H1 (cell line): ENCODE results near the gene TANC1. TPM values are rescaled to one million over a fixed set of nuclear protein-coding genes. Genes with fewer than 3 reads are reported as not detected.

Source experiments
- CTCF ChIA-PET: fragments of 300-600 bp; sonication (Branson Sonifier 250); formaldehyde crosslinking; loops from one replicate; lab custom pipeline; 2021; ENCODE audit not compliant: partially characterized antibody; lab: Charles Lee
- POLR2A ChIA-PET: fragments of 300-600 bp; sonication (Branson Sonifier 250); formaldehyde crosslinking; loops from one replicate; lab custom pipeline; 2021; ENCODE audit warnings: inconsistent platforms; ENCODE audit not compliant: partially characterized antibody; lab: Charles Lee
- DNase-seq, 2 experiments: peaks; one replicate each; pipeline versions ENCODE4 v3.0.0 to v3.0.0-alpha.2; 2010 to 2022; ENCODE audit warnings: low spot score in 2 of 2, low read depth in 1 of 2, mixed read lengths in 1 of 2
- FAIRE-seq: peaks from 2 replicates; lab custom pipeline; 2011; peaks lifted over from hg19 to GRCh38; lab: Jason Lieb, UNC
- H2AFZ ChIP-seq: 2 replicates; pipeline ENCODE4 v1.8.1; 2012; ENCODE audit warnings: low read length, inconsistent platforms
- H2AK5ac ChIP-seq: 2 replicates; pipeline ENCODE4 v1.6.1; 2013; ENCODE audit warnings: low read depth, low read length
- H2BK120ac ChIP-seq: replicated peaks from 2 replicates; pipeline ENCODE3; 2013; ENCODE audit warnings: low read depth, low read length, inconsistent platforms
- H2BK12ac ChIP-seq: 2 replicates; pipeline ENCODE4 v1.6.1; 2013; ENCODE audit warnings: low read depth, low read length
- H2BK15ac ChIP-seq: 2 replicates; pipeline ENCODE4 v1.6.1; 2013; ENCODE audit warnings: low read length
- H2BK20ac ChIP-seq: 2 replicates; pipeline ENCODE4 v1.6.1; 2013; ENCODE audit warnings: low read length
- H2BK5ac ChIP-seq: 2 replicates; pipeline ENCODE4 v1.6.1; 2013; ENCODE audit warnings: low read depth, low read length
- H3K14ac ChIP-seq: 2 replicates; pipeline ENCODE4 v1.6.1; 2013; ENCODE audit warnings: inconsistent platforms; ENCODE audit not compliant: insufficient read length
- H3K18ac ChIP-seq: 2 replicates; pipeline ENCODE4 v1.6.1; 2013; ENCODE audit warnings: low read length; ENCODE audit errors: extremely low read depth
- H3K23ac ChIP-seq: 2 replicates; pipeline ENCODE4 v1.6.1; 2013; ENCODE audit warnings: inconsistent platforms; ENCODE audit not compliant: insufficient read length
- H3K23me2 ChIP-seq: 2 replicates; pipeline ENCODE4 v1.6.1; 2013; ENCODE audit warnings: low read depth, low read length
- H3K27ac ChIP-seq: 2 replicates; pipeline ENCODE4 v1.6.1; 2011; ENCODE audit warnings: low read depth, low read length, inconsistent platforms
- H3K27me3 ChIP-seq, 4 experiments: replicated peaks in 1 of 4; 1 replicate in 1 of 4; 2 replicates in 3 of 4; pipeline versions ENCODE4 v1.6.1 to v1.8.1; 2011 to 2013; ENCODE audit warnings: low read length in 3 of 4, mild to moderate bottlenecking in 3 of 4, inconsistent platforms in 2 of 4, mixed read lengths in 2 of 4, moderate library complexity in 1 of 4; ENCODE audit not compliant: control insufficient read depth in 3 of 4, insufficient read depth in 3 of 4; ENCODE audit errors: extremely low read depth in 1 of 4
- H3K36me3 ChIP-seq, 4 experiments: 2 replicates each; pipeline versions ENCODE4 v1.6.1 to v1.8.1; 2011 to 2013; ENCODE audit warnings: mild to moderate bottlenecking in 4 of 4, low read length in 3 of 4, moderate library complexity in 2 of 4, control low read depth in 1 of 4, inconsistent platforms in 1 of 4; ENCODE audit not compliant: insufficient read depth in 4 of 4, control insufficient read depth in 2 of 4
- H3K4ac ChIP-seq: replicated peaks from 2 replicates; pipeline ENCODE3; 2013; ENCODE audit warnings: low read length, low read depth, mixed read lengths, inconsistent platforms; ENCODE audit not compliant: insufficient read length
- H3K4me1 ChIP-seq, 4 experiments: replicated peaks in 1 of 4; 1 replicate in 1 of 4; 2 replicates in 3 of 4; pipeline versions ENCODE4 v1.6.1 to v1.8.1; 2011 to 2013; ENCODE audit warnings: low read length in 3 of 4, inconsistent platforms in 2 of 4, mixed read lengths in 1 of 4; ENCODE audit not compliant: insufficient read depth in 4 of 4, control insufficient read depth in 3 of 4
- H3K4me2 ChIP-seq, 2 experiments: 2 replicates each; pipeline versions ENCODE4 v1.6.1 to v1.8.1; 2011 to 2013; ENCODE audit warnings: low read depth in 2 of 2, low read length in 2 of 2, control low read depth in 1 of 2, inconsistent platforms in 1 of 2, mild to moderate bottlenecking in 1 of 2; ENCODE audit not compliant: insufficient read depth in 1 of 2
- H3K4me3 ChIP-seq, 4 experiments: fragments of 200-600, 300-600 bp in 1 of 4; sonication (generic), shearing (Covaris generic), sonication (Bioruptor Twin) in 1 of 4; 2 replicates each; pipeline versions ENCODE4 v1.5.1 to v1.8.1; 2011 to 2016; ENCODE audit warnings: low read length in 4 of 4, low read depth in 3 of 4, control low read depth in 2 of 4, inconsistent platforms in 2 of 4, mild to moderate bottlenecking in 2 of 4, mixed read lengths in 1 of 4, moderate library complexity in 1 of 4; ENCODE audit not compliant: insufficient read depth in 2 of 4; ENCODE audit errors: extremely low read depth in 1 of 4
- H3K56ac ChIP-seq: replicated peaks from 2 replicates; pipeline ENCODE3; 2013; ENCODE audit warnings: low read depth, mild to moderate bottlenecking, mixed read lengths, low read length, inconsistent platforms; ENCODE audit not compliant: insufficient read length
- H3K79me1 ChIP-seq: 2 replicates; pipeline ENCODE4 v1.6.1; 2013; ENCODE audit warnings: low read depth, low read length, control low read depth
- H3K79me2 ChIP-seq, 2 experiments: 2 replicates each; pipeline versions ENCODE4 v1.6.1 to v1.8.1; 2012 to 2013; ENCODE audit warnings: low read length in 2 of 2, mild to moderate bottlenecking in 2 of 2, inconsistent platforms in 1 of 2; ENCODE audit not compliant: insufficient read depth in 2 of 2, control insufficient read depth in 1 of 2
- H3K9ac ChIP-seq, 4 experiments: replicated peaks in 1 of 4; 1 replicate in 1 of 4; 2 replicates in 3 of 4; pipeline versions ENCODE4 v1.6.1 to v1.8.1; 2011 to 2013; ENCODE audit warnings: low read depth in 3 of 4, low read length in 3 of 4, control low read depth in 2 of 4, mild to moderate bottlenecking in 2 of 4, moderate library complexity in 2 of 4, inconsistent platforms in 1 of 4; ENCODE audit errors: extremely low read depth in 1 of 4
- H3K9me3 ChIP-seq, 2 experiments: 2 replicates each; pipeline versions ENCODE4 v1.6.1 to v1.8.1; 2012 to 2013; ENCODE audit warnings: mild to moderate bottlenecking in 2 of 2, moderate library complexity in 2 of 2, control low read depth in 1 of 2, inconsistent platforms in 1 of 2, low read depth in 1 of 2, low read length in 1 of 2, mixed read lengths in 1 of 2; ENCODE audit not compliant: insufficient read depth in 2 of 2
- H4K20me1 ChIP-seq, 2 experiments: replicated peaks in 1 of 2; 2 replicates each; pipeline versions ENCODE3 to v1.8.1; 2011 to 2013; ENCODE audit warnings: inconsistent platforms in 2 of 2, low read length in 2 of 2, mild to moderate bottlenecking in 1 of 2; ENCODE audit not compliant: insufficient read depth in 2 of 2, control insufficient read depth in 1 of 2
- H4K5ac ChIP-seq: 2 replicates; pipeline ENCODE4 v1.6.1; 2013; ENCODE audit warnings: low read length, low read depth, mixed read lengths, inconsistent platforms; ENCODE audit not compliant: insufficient read length
- H4K8ac ChIP-seq: 2 replicates; pipeline ENCODE4 v1.8.0; 2013; ENCODE audit warnings: mild to moderate bottlenecking, moderate library complexity, low read length, inconsistent platforms; ENCODE audit not compliant: insufficient read depth; ENCODE audit errors: extremely low read depth
- H4K91ac ChIP-seq: replicated peaks from 2 replicates; pipeline ENCODE3; 2013; ENCODE audit warnings: low read length, mixed read lengths, inconsistent platforms; ENCODE audit not compliant: insufficient read length
- BCL11A ChIP-seq, 2 experiments: IDR thresholded peaks; one replicate each; pipeline ENCODE4 v1.6.1; 2011; ENCODE audit warnings: low read depth in 2 of 2, low read length in 2 of 2, mild to moderate bottlenecking in 2 of 2
- BRCA1 ChIP-seq: IDR thresholded peaks from 2 replicates; pipeline ENCODE4 v1.6.1; 2012; ENCODE audit warnings: low read depth, low read length, improper control_type of control experiment
- GABPA ChIP-seq: IDR thresholded peaks from 2 replicates; pipeline ENCODE4 v1.6.1; 2011; ENCODE audit warnings: mild to moderate bottlenecking, low read length, moderate library complexity, borderline replicate concordance; ENCODE audit not compliant: insufficient read depth
- NANOG ChIP-seq: IDR thresholded peaks from 2 replicates; pipeline ENCODE4 v1.6.1; 2011; ENCODE audit warnings: low read length, low read depth, mild to moderate bottlenecking, inconsistent platforms; ENCODE audit not compliant: insufficient read depth, poor library complexity, severe bottlenecking
- POLR2AphosphoS5 ChIP-seq: IDR thresholded peaks from 2 replicates; pipeline ENCODE4 v1.6.1; 2011; ENCODE audit warnings: low read depth, low read length
- RAD21 ChIP-seq, 2 experiments: IDR thresholded peaks in 1 of 2; conservative IDR thresholded peaks in 1 of 2; 2 replicates each; pipeline ENCODE4 v1.6.1; 2011; ENCODE audit warnings: low read depth in 2 of 2, low read length in 2 of 2, improper control_type of control experiment in 1 of 2, inconsistent platforms in 1 of 2, mild to moderate bottlenecking in 1 of 2, moderate library complexity in 1 of 2
- TAF1 ChIP-seq: IDR thresholded peaks from 2 replicates; pipeline ENCODE4 v1.6.1; 2011; ENCODE audit warnings: mild to moderate bottlenecking, low read depth, low read length
- WGBS, 2 experiments: shearing (Covaris generic) in 1 of 2; methylation state at CpG; one replicate each; pipeline versions ENCODE4 v1.1.6 to v1.1.7; 2013 to 2015; ENCODE audit warnings: low lambda C conversion rate in 2 of 2, mixed read lengths in 2 of 2, inconsistent platforms in 1 of 2, low coverage in 1 of 2, missing lambda C conversion rate in 1 of 2; ENCODE audit not compliant: insufficient replicate concordance in 2 of 2, insufficient coverage in 1 of 2, insufficient read length in 1 of 2; ENCODE audit errors: extremely low coverage in 1 of 2, missing lambda C conversion rate in 1 of 2; 5-methylcytosine and 5-hydroxymethylcytosine counted together
- polyA plus RNA-seq, 7 experiments: library from polyadenylated mRNA; depleted of rRNA in 3 of 7; stranded (reverse) in 5 of 7; unstranded in 2 of 7; fragments of >200 nt in 5 of 7; fragments of 200-250 nt in 2 of 7; gene quantifications; 1 replicate in 5 of 7; 2 replicates in 1 of 7; 4 replicates in 1 of 7; pipeline versions ENCODE4 v1.2.1 to v1.2.3, GENCODE V29; 2011 to 2013; ENCODE audit warnings: missing spikeins in 2 of 7, mixed read lengths in 2 of 7
- total RNA-seq: library from RNA; stranded (reverse); fragmentation: NEBNext Ultra II Directional; extraction: Animal tissue kit (Norgen Biotek cat#: 25700); gene quantifications from 2 replicates; pipeline ENCODE4 v1.2.1, GENCODE V29; 2021

Gene TANC1
- total and polyA plus RNA-seq, 2 of the 8 experiments (the other 6 are each of a cell fraction or from before 2014, with no cell fraction given): 4.1 to 7.6 TPM

DNA sequence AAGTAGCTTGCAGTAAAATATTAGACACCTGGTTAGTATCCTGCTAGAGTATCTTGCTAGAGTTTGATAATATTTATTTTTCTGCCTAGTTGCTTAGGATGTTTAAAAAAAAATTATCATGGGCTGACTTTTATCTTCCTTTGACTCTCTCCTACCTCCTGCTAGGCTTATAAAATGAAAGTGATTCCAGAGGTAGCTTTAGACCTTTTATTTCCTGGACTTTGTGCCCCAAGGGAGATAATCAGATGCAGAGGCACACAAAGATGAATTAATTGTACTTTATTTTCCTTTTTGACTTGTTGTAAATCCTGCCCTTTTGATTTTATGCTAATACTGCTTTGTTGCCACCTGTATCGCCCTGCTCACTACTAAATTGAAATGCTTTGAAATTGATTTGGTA, 187.4 kb downstream of the TANC1 start:
- no peaks in the 10 kb centered on the region for H3K36me3 ChIP-seq
- H4K20me1 ChIP-seq: no peaks in the 10 kb centered on the region
- H3K14ac ChIP-seq: no peak overlapping the region
- H2AK5ac ChIP-seq: no peak overlapping the region
- no peak overlapping the region for H3K9ac ChIP-seq
- no peak overlapping the region for H3K4me3 ChIP-seq
- H2BK12ac ChIP-seq: no peak overlapping the region
- H4K5ac ChIP-seq: no peak overlapping the region
- peaks cover 0 to 4% (median 0%) of the 10 kb centered on the region in 4 experiments; a peak in 3 of 7 replicates for H3K4me1 ChIP-seq
- no peak overlapping the region for H4K91ac ChIP-seq
- DNase-seq (no peak), FAIRE-seq (no peak)
- H3K27me3 ChIP-seq: no peaks in the 10 kb centered on the region
- no peak overlapping the region for H3K27ac ChIP-seq
- no peaks in the 10 kb centered on the region for H3K23me2 ChIP-seq
- no peaks in the 10 kb centered on the region for H3K79me2 ChIP-seq
- H2AFZ ChIP-seq: no peak overlapping the region
- no peaks in the 10 kb centered on the region for H3K79me1 ChIP-seq
- no peak overlapping the region for H4K8ac ChIP-seq
- H2BK20ac ChIP-seq: no peak overlapping the region
- ChIA-PET CTCF (interaction anchor here (0.6 to 1.9 kb wide), 5 partner anchors 16 to 1505 kb away, joined by 3 to 5 read pairs (median 3); no protein-coding TSS in a partner anchor), POLR2A (interaction anchor here (0.7 kb wide), 2 partner anchors 15 to 141 kb away, joined by 3 to 6 read pairs; no protein-coding TSS in a partner anchor)
- no peak overlapping the region for H3K56ac ChIP-seq
- H2BK15ac ChIP-seq: no peak overlapping the region
- no peak overlapping the region for H3K4me2 ChIP-seq
- H3K23ac ChIP-seq: no peak overlapping the region
- no peak overlapping the region for H2BK5ac ChIP-seq
- no peak overlapping the region for H3K18ac ChIP-seq
- H2BK120ac ChIP-seq: no peak overlapping the region
- H3K4ac ChIP-seq: no peak overlapping the region
- 93% methylated on average over 1 of the region's 1 CpG; no CpG with 5 or more reads in 1 of the 2 experiments for WGBS, 2 experiments
- no peaks in the 10 kb centered on the region for H3K9me3 ChIP-seq
- TF ChIP-seq BCL11A (IDR thresholded peaks at IDR 0.05; ENCODE audit: low read depth in 2 of 2, low read length in 2 of 2): no peak
- no peak for TF ChIP-seq TAF1
- no peak for TF ChIP-seq BRCA1
- no peak for TF ChIP-seq RAD21 (IDR thresholded peaks at IDR 0.05 in 1 of 2, conservative IDR thresholded peaks at IDR 0.05 in 1 of 2; ENCODE audit: low read depth in 2 of 2, low read length in 2 of 2)
- TF ChIP-seq NANOG: no peak
- no peak for TF ChIP-seq POLR2AphosphoS5
- no peak for TF ChIP-seq GABPA
